Liver (tissue), 9 donors: ENCODE data around the gene BCS1L. TPM values are rescaled to one million over a fixed set of nuclear protein-coding genes. Genes with fewer than 3 reads are reported as not detected.

Experiments used
- DNase-seq: peaks from one replicate; pipeline ENCODE4 v3.0.0-alpha.2; 2017; ENCODE audit warnings: low spot score
- H3K27ac ChIP-seq, 2 donors: one replicate each; pipeline ENCODE4 v1.7.0; 2013; ENCODE audit warnings: inconsistent platforms in 2 of 2, low read length in 2 of 2, control low read depth in 1 of 2, low read depth in 1 of 2, mild to moderate bottlenecking in 1 of 2
- H3K27me3 ChIP-seq, 4 donors: one replicate each; pipeline versions ENCODE4 v1.6.1 to v1.7.0; 2013; ENCODE audit warnings: low read length in 3 of 4, inconsistent platforms in 1 of 4, mild to moderate bottlenecking in 1 of 4, moderate library complexity in 1 of 4; ENCODE audit not compliant: control insufficient read depth in 4 of 4, insufficient read depth in 4 of 4
- H3K36me3 ChIP-seq, 4 donors: one replicate each; pipeline versions ENCODE4 v1.6.1 to v1.7.0; 2013; ENCODE audit warnings: low read length in 3 of 4, mild to moderate bottlenecking in 3 of 4, low read depth in 1 of 4, moderate library complexity in 1 of 4; ENCODE audit not compliant: control insufficient read depth in 4 of 4, insufficient read depth in 3 of 4
- H3K4me1 ChIP-seq, 4 donors: one replicate each; pipeline versions ENCODE4 v1.6.1 to v1.7.0; 2013; ENCODE audit warnings: low read length in 3 of 4, mild to moderate bottlenecking in 3 of 4, moderate library complexity in 1 of 4; ENCODE audit not compliant: control insufficient read depth in 4 of 4, insufficient read depth in 4 of 4
- H3K4me3 ChIP-seq, 3 donors: one replicate each; pipeline versions ENCODE4 v1.6.1 to v1.7.0; 2013; ENCODE audit warnings: low read length in 3 of 3, control low read depth in 1 of 3, low read depth in 1 of 3, mild to moderate bottlenecking in 1 of 3
- H3K9ac ChIP-seq, 2 donors: one replicate each; pipeline ENCODE4 v1.7.0; 2013; ENCODE audit warnings: low read length in 2 of 2, mild to moderate bottlenecking in 2 of 2, moderate library complexity in 2 of 2, control low read depth in 1 of 2, low read depth in 1 of 2
- H3K9me3 ChIP-seq, 4 donors: one replicate each; pipeline versions ENCODE4 v1.6.1 to v1.7.0; 2013; ENCODE audit warnings: low read length in 3 of 4; ENCODE audit not compliant: control insufficient read depth in 4 of 4
- ATF3 ChIP-seq: IDR thresholded peaks from 2 replicates; pipeline ENCODE4 v1.6.1; 2016; ENCODE audit warnings: antibody characterized with exemption
- CTCF ChIP-seq: fragments of 150-350 bp; IDR thresholded peaks from 2 replicates; pipeline ENCODE4 v1.5.1; 2017; ENCODE audit warnings: improper control_type of control experiment, low read depth, low read length; ENCODE audit not compliant: missing input control
- EGR1 ChIP-seq, 2 donors: IDR thresholded peaks; 2 replicates each; pipeline ENCODE4 v1.6.1; 2016 to 2018; ENCODE audit warnings: antibody characterized with exemption in 2 of 2, low read depth in 2 of 2
- FOXA1 ChIP-seq: IDR thresholded peaks from 2 replicates; pipeline ENCODE4 v1.6.1; 2016; ENCODE audit warnings: antibody characterized with exemption
- FOXA2 ChIP-seq: IDR thresholded peaks from 2 replicates; pipeline ENCODE4 v1.6.1; 2016; ENCODE audit warnings: antibody characterized with exemption
- GABPA ChIP-seq, 2 donors: IDR thresholded peaks in 1 of 2; conservative IDR thresholded peaks in 1 of 2; 2 replicates each; pipeline ENCODE4 v1.6.1; 2016; ENCODE audit warnings: antibody characterized with exemption in 2 of 2, mild to moderate bottlenecking in 1 of 2, moderate library complexity in 1 of 2
- HNF4A ChIP-seq, 2 donors: conservative IDR thresholded peaks; 2 replicates each; pipeline ENCODE4 v1.6.1; 2016; ENCODE audit warnings: antibody characterized with exemption in 2 of 2, mild to moderate bottlenecking in 2 of 2
- HNF4G ChIP-seq: IDR thresholded peaks from 2 replicates; pipeline ENCODE4 v1.6.1; 2016; ENCODE audit warnings: antibody characterized with exemption
- JUND ChIP-seq, 2 donors: IDR thresholded peaks; 2 replicates each; pipeline ENCODE4 v1.6.1; 2016; ENCODE audit warnings: antibody characterized with exemption in 2 of 2
- MAX ChIP-seq: IDR thresholded peaks from 2 replicates; pipeline ENCODE4 v1.6.1; 2016; ENCODE audit warnings: antibody characterized with exemption
- NR2F2 ChIP-seq: IDR thresholded peaks from 2 replicates; pipeline ENCODE4 v1.6.1; 2016; ENCODE audit warnings: antibody characterized with exemption
- RAD21 ChIP-seq, 2 donors: IDR thresholded peaks; 2 replicates each; pipeline ENCODE4 v1.6.1; 2016; ENCODE audit warnings: antibody characterized with exemption in 2 of 2, mild to moderate bottlenecking in 2 of 2
- REST ChIP-seq: IDR thresholded peaks from 2 replicates; pipeline ENCODE4 v1.6.1; 2016; ENCODE audit warnings: antibody characterized with exemption, mild to moderate bottlenecking
- TAF1 ChIP-seq: conservative IDR thresholded peaks from 2 replicates; pipeline ENCODE4 v1.6.1; 2016; ENCODE audit warnings: antibody characterized with exemption, mild to moderate bottlenecking
- YY1 ChIP-seq: IDR thresholded peaks from 2 replicates; pipeline ENCODE4 v1.6.1; 2016; ENCODE audit warnings: antibody characterized with exemption, mild to moderate bottlenecking
- ZBTB33 ChIP-seq: IDR thresholded peaks from 2 replicates; pipeline ENCODE4 v1.6.1; 2016; ENCODE audit warnings: antibody characterized with exemption
- WGBS: extraction: QIAGEN DNeasy Blood & Tissue Kit; methylation state at CpG from one replicate; pipeline ENCODE4 v1.1.7; 2013; 5-methylcytosine and 5-hydroxymethylcytosine counted together
- polyA plus RNA-seq, 2 donors: library from polyadenylated mRNA; stranded (reverse) in 1 of 2; unstranded in 1 of 2; fragments of 200-250 nt in 1 of 2; fragments of >200 nt in 1 of 2; fragmentation: Nextera tagmentation in 1 of 2; extraction: Ambion mirVana in 1 of 2; gene quantifications; one replicate each; pipeline versions ENCODE4 v1.2.1 to v1.2.3, GENCODE V29; 2013 to 2015
- total RNA-seq, 2 donors: library from RNA; depleted of rRNA; stranded (reverse); fragments of >200 nt; gene quantifications; one replicate each; pipeline ENCODE4 v1.2.3, GENCODE V29; 2014
- donor health status: healthy.
- donor health status: healthy.
- donor health status: healthy.
- donor health status: healthy.
- donor health status: healthy.

BCS1L gene
- total and polyA plus RNA-seq, 4 donors = 14.8 to 30.1 (median 25.2) TPM

- Histone ChIP-seq H3K9me3 (no peaks in the 10 kb centered on the region), H3K4me1 (peaks cover 5 to 19% (median 16%) of the 10 kb centered on the region in 4 donors), H3K36me3 (peaks cover 7 to 21% (median 14%) of the 10 kb centered on the region in 4 donors), H3K27me3 (no peaks in the 10 kb centered on the region), H3K9ac (peak overlapping the region in 1 of 2 donors; percentile 43), H3K4me3 (peak overlapping the region; percentile 79 to 95 (median 92)), H3K27ac (peak overlapping the region in 1 of 2 donors; percentile 46)
- TF ChIP-seq CTCF = no peak
- TF ChIP-seq TAF1 = no peak
- TF ChIP-seq ZBTB33 = no peak
- no peak for TF ChIP-seq FOXA1
- TF ChIP-seq MAX = no peak
- 44% methylated on average over 12 of the region's 12 CpGs for WGBS
- no peak for DNase-seq
These were observed 11.7 kb downstream of the BCS1L start for GRCh38 chr2:218671097-218671653.

- Histone ChIP-seq H3K4me1 (peaks cover 5 to 19% (median 16%) of the 10 kb centered on the region in 4 donors), H3K4me3 (peak within 1 kb of the TSS; percentile 79 to 95 (median 92)), H3K27me3 (no peaks in the 10 kb centered on the region), H3K27ac (peak within 1 kb of the TSS; percentile 44 to 46), H3K36me3 (peaks cover 7 to 16% (median 11%) of the 10 kb centered on the region in 4 donors), H3K9me3 (no peaks in the 10 kb centered on the region), H3K9ac (peak within 1 kb of the TSS in 1 of 2 donors; percentile 66)
- peak; percentile 76 for DNase-seq
- WGBS = 1% methylated on average over 49 of the region's 49 CpGs
- TF ChIP-seq FOXA1 (no peak), HNF4G (no peak), REST (no peak), FOXA2 (no peak), RAD21 (IDR thresholded peaks at IDR 0.05) (no peak), TAF1 (no peak), EGR1 (IDR thresholded peaks at IDR 0.05; ENCODE audit: low read depth in 2 of 2) (peak; percentile 44 to 71), ZBTB33 (no peak), NR2F2 (peak; percentile 44), JUND (IDR thresholded peaks at IDR 0.05) (no peak), GABPA (IDR thresholded peaks at IDR 0.05 in 1 of 2, conservative IDR thresholded peaks at IDR 0.05 in 1 of 2) (peak; percentile 98 to 99), YY1 (peak; percentile 95), MAX (peak; percentile 81), ATF3 (no peak), HNF4A (conservative IDR thresholded peaks at IDR 0.05) (no peak), CTCF (no peak)
These were observed 12.4 kb downstream of the BCS1L start, which contains the start of the genes RNF25 and STK36 for GRCh38 chr2:218671654-218672566. TSS of gene RNF25 (minus strand) at chr2:218672002. CDS start at chr2:218671970, 32 bp downstream. TSS of gene STK36 (plus strand) at chr2:218672086. CDS start at chr2:218672830, 744 bp downstream.
